SK-N-SH (cell line): ENCODE measurements around the gene PTPA. TPM values are rescaled to one million over a fixed set of nuclear protein-coding genes. Genes with fewer than 3 reads are reported as not detected.

Source experiments
- CTCF ChIA-PET: fragments of 300-600, 350-600 bp; formaldehyde crosslinking; extraction: SDS; loops from one replicate; lab custom pipeline; 2021; lab: Yijun Ruan, JAX
- POLR2A ChIA-PET: fragments of 350-600 bp; sonication (Branson Sonifier 250); formaldehyde crosslinking; extraction: SDS; loops from one replicate; lab custom pipeline; 2020; ENCODE audit warnings: antibody characterized with exemption, inconsistent platforms; lab: Yijun Ruan, JAX
- DNase-seq: peaks from one replicate; pipeline ENCODE4 v3.0.0; 2012
- H2AFZ ChIP-seq: fragments of 200-600 bp; sonication (generic); 2 replicates; pipeline ENCODE4 v1.8.1; 2016; ENCODE audit warnings: antibody characterized with exemption, mild to moderate bottlenecking, low read depth
- H3F3A ChIP-seq: fragments of 200-600 bp; sonication (generic); replicated peaks from 2 replicates; pipeline ENCODE3; 2016; ENCODE audit warnings: antibody characterized with exemption, mild to moderate bottlenecking; ENCODE audit not compliant: insufficient read depth
- H3K27ac ChIP-seq, 2 experiments: fragments of 200-500 bp in 1 of 2; fragments of 200-600 bp in 1 of 2; sonication (Bioruptor generic) in 1 of 2; sonication (generic), shearing (Covaris generic) in 1 of 2; 2 replicates each; pipeline versions ENCODE4 v1.5.1 to v1.6.1; 2014 to 2016; ENCODE audit warnings: low read depth in 2 of 2, inconsistent platforms in 1 of 2, low read length in 1 of 2, mild to moderate bottlenecking in 1 of 2, mixed read lengths in 1 of 2
- H3K27me3 ChIP-seq: fragments of 200-600 bp; sonication (generic), shearing (Covaris generic); 2 replicates; pipeline ENCODE4 v1.6.1; 2016; ENCODE audit warnings: mixed run types; ENCODE audit not compliant: insufficient read depth
- H3K36me3 ChIP-seq, 2 experiments: fragments of 200-500 bp in 1 of 2; fragments of 200-600 bp in 1 of 2; sonication (Bioruptor generic) in 1 of 2; sonication (generic) in 1 of 2; replicated peaks in 1 of 2; 2 replicates each; pipeline versions ENCODE3 to v1.5.1; 2014 to 2016; ENCODE audit warnings: low read length in 1 of 2, mild to moderate bottlenecking in 1 of 2; ENCODE audit not compliant: insufficient read depth in 2 of 2, control insufficient read depth in 1 of 2
- H3K4me1 ChIP-seq, 2 experiments: fragments of 200-500 bp in 1 of 2; fragments of 200-600 bp in 1 of 2; sonication (Bioruptor generic) in 1 of 2; sonication (generic), shearing (Covaris generic) in 1 of 2; 2 replicates each; pipeline versions ENCODE4 v1.5.1 to v1.6.1; 2014 to 2016; ENCODE audit warnings: low read depth in 1 of 2, low read length in 1 of 2, mixed run types in 1 of 2; ENCODE audit not compliant: insufficient read depth in 2 of 2, control insufficient read depth in 1 of 2
- H3K4me2 ChIP-seq: fragments of 200-600 bp; sonication (generic), shearing (Covaris generic); 2 replicates; pipeline ENCODE4 v1.6.1; 2017; ENCODE audit warnings: mixed run types
- H3K4me3 ChIP-seq, 2 experiments: fragments of 200-500 bp in 1 of 2; fragments of 200-600 bp in 1 of 2; sonication (Bioruptor generic) in 1 of 2; sonication (generic), shearing (Covaris generic) in 1 of 2; 2 replicates each; pipeline versions ENCODE4 v1.5.1 to v1.8.1; 2014 to 2016; ENCODE audit warnings: low read depth in 2 of 2, inconsistent platforms in 1 of 2, low read length in 1 of 2, mild to moderate bottlenecking in 1 of 2, mixed read lengths in 1 of 2, moderate library complexity in 1 of 2
- H3K79me2 ChIP-seq: fragments of 200-600 bp; sonication (generic); 2 replicates; pipeline ENCODE4 v1.8.1; 2017; ENCODE audit warnings: mild to moderate bottlenecking; ENCODE audit not compliant: insufficient read depth
- H3K9ac ChIP-seq: fragments of 200-600 bp; sonication (generic); 2 replicates; pipeline ENCODE4 v1.6.1; 2017; ENCODE audit warnings: mixed run types
- H3K9me2 ChIP-seq: fragments of 200-600 bp; sonication (generic); 2 replicates; pipeline ENCODE4 v1.6.1; 2017; ENCODE audit warnings: mixed run types
- H3K9me3 ChIP-seq: fragments of 200-600 bp; sonication (generic); 2 replicates; pipeline ENCODE4 v1.6.1; 2017; ENCODE audit warnings: mixed run types, mild to moderate bottlenecking, moderate library complexity
- H4K20me1 ChIP-seq: fragments of 200-600 bp; sonication (generic); 2 replicates; pipeline ENCODE4 v1.6.1; 2017; ENCODE audit warnings: mild to moderate bottlenecking, mixed run types; ENCODE audit not compliant: insufficient read depth
- ELF1 ChIP-seq: IDR thresholded peaks from 2 replicates; pipeline ENCODE4 v1.4.0; 2012
- EP300 ChIP-seq, 2 experiments: IDR thresholded peaks; 2 replicates each; pipeline versions ENCODE4 v1.4.0 to v1.6.1; 2012; ENCODE audit warnings: borderline replicate concordance in 1 of 2, low read depth in 1 of 2, low read length in 1 of 2
- EZH2phosphoT487 ChIP-seq: fragments of 200-600 bp; sonication (generic); IDR thresholded peaks from 2 replicates; pipeline ENCODE4 v1.6.1; 2017; ENCODE audit warnings: low read depth, mixed run types, mild to moderate bottlenecking, antibody characterized with exemption, moderate library complexity, borderline replicate concordance
- FOSL2 ChIP-seq: IDR thresholded peaks from 2 replicates; pipeline ENCODE4 v1.4.0; 2012; ENCODE audit warnings: low read depth, mild to moderate bottlenecking, moderate library complexity, borderline replicate concordance
- GATA2 ChIP-seq: sonication (generic); formaldehyde crosslinking; IDR thresholded peaks from 2 replicates; pipeline ENCODE4 v1.5.0; 2020; ENCODE audit warnings: mild to moderate bottlenecking, missing genetic modification reagents
- MAX ChIP-seq: IDR thresholded peaks from 2 replicates; pipeline ENCODE4 v1.4.0; 2012; ENCODE audit warnings: low read depth
- POLR2AphosphoS5 ChIP-seq: IDR thresholded peaks from 2 replicates; pipeline ENCODE4 v1.6.1; 2012; ENCODE audit warnings: low read depth, low read length
- RAD21 ChIP-seq: IDR thresholded peaks from 2 replicates; pipeline ENCODE4 v1.6.1; 2012; ENCODE audit warnings: mild to moderate bottlenecking, low read length
- RFX5 ChIP-seq: IDR thresholded peaks from 2 replicates; pipeline ENCODE4 v1.6.1; 2012; ENCODE audit warnings: mild to moderate bottlenecking, improper control_type of control experiment, low read length
- SIN3A ChIP-seq: IDR thresholded peaks from 2 replicates; pipeline ENCODE4 v1.6.1; 2012; ENCODE audit warnings: low read depth, mild to moderate bottlenecking, low read length, moderate library complexity, borderline replicate concordance
- SMC3 ChIP-seq: IDR thresholded peaks from 2 replicates; pipeline ENCODE4 v1.6.1; 2012; ENCODE audit warnings: low read depth, low read length, improper control_type of control experiment
- USF1 ChIP-seq: IDR thresholded peaks from 2 replicates; pipeline ENCODE4 v1.4.0; 2012; ENCODE audit warnings: low read depth, borderline replicate concordance
- WGBS: methylation state at CpG from one replicate; pipeline ENCODE4 v1.1.6; 2017; ENCODE audit warnings: low lambda C conversion rate; 5-methylcytosine and 5-hydroxymethylcytosine counted together
- polyA plus RNA-seq, 3 experiments: library from polyadenylated mRNA; depleted of rRNA; stranded (reverse); fragments of >200 nt; gene quantifications; 2 replicates each; pipeline ENCODE4 v1.2.3, GENCODE V29; 2012
- TF ChIP-seq, protein P1 (sequence below): IDR thresholded peaks from 2 replicates; pipeline ENCODE4 v1.6.1; 2012; ENCODE audit warnings: mild to moderate bottlenecking, low read depth, low read length, moderate library complexity

PTPA gene
- polyA plus RNA-seq, 1 of the 3 experiments (the other 2 are of a cell fraction) = 130 TPM

- ChIA-PET CTCF (interaction anchor here (0.8 to 5.4 kb wide), 4 partner anchors 9 to 25 kb away, joined by 3 to 35 read pairs (median 6); no protein-coding TSS in a partner anchor), POLR2A (no interaction called here)
- no peaks in the 10 kb centered on the region for H3K27me3 ChIP-seq
These were observed 37.4 kb downstream of the PTPA start for GRCh38 chr9:129148463-129149204.

More at GRCh38 chr9:129148463-129149204, 37.4 kb downstream of the PTPA start:
- Histone ChIP-seq H3F3A (peaks cover 4% of the 10 kb centered on the region), H2AFZ (no peak overlapping the region), H3K36me3 (peaks cover 25 to 28% of the 10 kb centered on the region in 2 experiments), H4K20me1 (no peaks in the 10 kb centered on the region), H3K4me1 (peaks cover 13 to 24% of the 10 kb centered on the region in 2 experiments; a peak in 3 of 4 replicates), H3K9me2 (no peaks in the 10 kb centered on the region), H3K4me2 (no peak overlapping the region), H3K79me2 (peaks cover 35% of the 10 kb centered on the region), H3K9me3 (no peaks in the 10 kb centered on the region), H3K4me3 (no peak overlapping the region), H3K27ac (no peak overlapping the region), H3K9ac (no peak overlapping the region)
- WGBS = 88% methylated on average over 2 of the region's 6 CpGs
- TF ChIP-seq, protein P1, sequence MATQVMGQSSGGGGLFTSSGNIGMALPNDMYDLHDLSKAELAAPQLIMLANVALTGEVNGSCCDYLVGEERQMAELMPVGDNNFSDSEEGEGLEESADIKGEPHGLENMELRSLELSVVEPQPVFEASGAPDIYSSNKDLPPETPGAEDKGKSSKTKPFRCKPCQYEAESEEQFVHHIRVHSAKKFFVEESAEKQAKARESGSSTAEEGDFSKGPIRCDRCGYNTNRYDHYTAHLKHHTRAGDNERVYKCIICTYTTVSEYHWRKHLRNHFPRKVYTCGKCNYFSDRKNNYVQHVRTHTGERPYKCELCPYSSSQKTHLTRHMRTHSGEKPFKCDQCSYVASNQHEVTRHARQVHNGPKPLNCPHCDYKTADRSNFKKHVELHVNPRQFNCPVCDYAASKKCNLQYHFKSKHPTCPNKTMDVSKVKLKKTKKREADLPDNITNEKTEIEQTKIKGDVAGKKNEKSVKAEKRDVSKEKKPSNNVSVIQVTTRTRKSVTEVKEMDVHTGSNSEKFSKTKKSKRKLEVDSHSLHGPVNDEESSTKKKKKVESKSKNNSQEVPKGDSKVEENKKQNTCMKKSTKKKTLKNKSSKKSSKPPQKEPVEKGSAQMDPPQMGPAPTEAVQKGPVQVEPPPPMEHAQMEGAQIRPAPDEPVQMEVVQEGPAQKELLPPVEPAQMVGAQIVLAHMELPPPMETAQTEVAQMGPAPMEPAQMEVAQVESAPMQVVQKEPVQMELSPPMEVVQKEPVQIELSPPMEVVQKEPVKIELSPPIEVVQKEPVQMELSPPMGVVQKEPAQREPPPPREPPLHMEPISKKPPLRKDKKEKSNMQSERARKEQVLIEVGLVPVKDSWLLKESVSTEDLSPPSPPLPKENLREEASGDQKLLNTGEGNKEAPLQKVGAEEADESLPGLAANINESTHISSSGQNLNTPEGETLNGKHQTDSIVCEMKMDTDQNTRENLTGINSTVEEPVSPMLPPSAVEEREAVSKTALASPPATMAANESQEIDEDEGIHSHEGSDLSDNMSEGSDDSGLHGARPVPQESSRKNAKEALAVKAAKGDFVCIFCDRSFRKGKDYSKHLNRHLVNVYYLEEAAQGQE = no peak
- TF ChIP-seq MAX (no peak), FOSL2 (no peak), RAD21 (no peak), ELF1 (no peak), SIN3A (no peak), USF1 (no peak), EZH2phosphoT487 (no peak), GATA2 (CRISPR knock-in tag) (no peak), RFX5 (no peak), POLR2AphosphoS5 (no peak), SMC3 (no peak), EP300 (IDR thresholded peaks at IDR 0.05; ENCODE audit: borderline replicate concordance in 1 of 2, low read depth in 1 of 2, low read length in 1 of 2) (no peak)
- DNase-seq = no peak
